MCF 10A (cell line): ENCODE measurements around the gene ANKRD40. TPM values are rescaled to one million over a fixed set of nuclear protein-coding genes. Genes with fewer than 3 reads are reported as not detected.

Source experiments
- BruUV-seq: library from RNA; stranded (reverse); fragments of 400-500 nt; replicated peaks from 2 replicates; lab custom pipeline; 2021; lab: Mats Ljungman, UMichigan
- CTCF ChIA-PET: fragments of 300-600 bp; sonication (Branson Sonifier 250); formaldehyde crosslinking; extraction: SDS; loops from one replicate; lab custom pipeline; 2021; ENCODE audit warnings: antibody characterized with exemption, inconsistent platforms; lab: Yijun Ruan, JAX
- POLR2A ChIA-PET: fragments of 300-600, 350-650 bp; sonication (Branson Sonifier 250); formaldehyde crosslinking; extraction: SDS; loops from one replicate; lab custom pipeline; 2020; ENCODE audit warnings: antibody characterized with exemption, inconsistent platforms; lab: Yijun Ruan, JAX
- DNase-seq: peaks from one replicate; pipeline ENCODE4 v3.0.0-alpha.2; 2018; ENCODE audit not compliant: unreplicated experiment
- H3K27ac Mint-ChIP-seq: one replicate; pipeline ENCODE4 v1.8.0; 2022; ENCODE audit warnings: mild to moderate bottlenecking, low read depth, mixed read lengths; ENCODE audit not compliant: unreplicated experiment
- H3K27me3 Mint-ChIP-seq: one replicate; pipeline ENCODE4 v1.8.0; 2022; ENCODE audit warnings: mixed read lengths; ENCODE audit not compliant: insufficient read depth, unreplicated experiment
- H3K36me3 Mint-ChIP-seq: one replicate; pipeline ENCODE4 v1.8.0; 2022; ENCODE audit warnings: mild to moderate bottlenecking, moderate library complexity, mixed read lengths; ENCODE audit not compliant: insufficient read depth, unreplicated experiment
- H3K4me1 Mint-ChIP-seq: one replicate; pipeline ENCODE4 v1.8.0; 2022; ENCODE audit warnings: mixed read lengths; ENCODE audit not compliant: insufficient read depth, unreplicated experiment
- H3K4me3 Mint-ChIP-seq: one replicate; pipeline ENCODE4 v1.8.0; 2022; ENCODE audit warnings: mild to moderate bottlenecking, moderate library complexity, mixed read lengths; ENCODE audit not compliant: unreplicated experiment
- H3K9me3 Mint-ChIP-seq: one replicate; pipeline ENCODE4 v1.8.0; 2022; ENCODE audit warnings: mixed read lengths; ENCODE audit not compliant: unreplicated experiment
- CTCF ChIP-seq: fragments of 200-600 bp; IDR thresholded peaks from one replicate; pipeline ENCODE4 v1.8.0; 2022; ENCODE audit warnings: antibody characterized with exemption, mild to moderate bottlenecking; ENCODE audit not compliant: unreplicated experiment
- intact Hi-C: fragments of 100-400 bp; cut with micrococcal nuclease; formaldehyde crosslinking; loops from 2 replicates; pipeline ENCODE4 v1.14.1; 2022
- total RNA-seq: library from RNA; stranded (reverse); gene quantifications from 2 replicates; pipeline ENCODE4 v1.2.3, GENCODE V29; 2022

ANKRD40 gene
- total RNA-seq, 1 experiment from 2014 or later: 42.2 TPM

- intact Hi-C loops: loop anchor here (1.0 to 5.0 kb wide), 2 partner anchors 11 to 134 kb away; partner anchors contain the start of gene LUC7L3
- no peak for DNase-seq
- TSS peak; percentile 96 for BruUV-seq
- Mint-ChIP-seq H3K9me3 (no peaks in the 10 kb centered on the region), H3K4me3 (peak overlapping the region; percentile 95), H3K4me1 (peaks cover 23% of the 10 kb centered on the region), H3K36me3 (peaks cover 36% of the 10 kb centered on the region), H3K27ac (peak overlapping the region; percentile 76), H3K27me3 (no peaks in the 10 kb centered on the region)
- TF ChIP-seq CTCF: no peak
- CTCF ChIA-PET: interaction anchor here (0.6 to 1.5 kb wide), 8 partner anchors 13 to 226 kb away, joined by 3 to 9 read pairs (median 4); no protein-coding TSS in a partner anchor
- POLR2A ChIA-PET: interaction anchor here (0.6 to 4.3 kb wide), 29 partner anchors 9 to 1346 kb away, joined by 3 to 67 read pairs (median 5); partner anchors contain the start of genes ABCC3, ANKRD40CL, EME1 and LRRC59
These were observed 611 bp upstream of the ANKRD40 start for GRCh38 chr17:50708050-50709000.

- no peaks in the 10 kb centered on the region for H3K27me3 Mint-ChIP-seq
- no peak overlapping the region for H3K4me3 Mint-ChIP-seq
- peak overlapping the region; percentile 18 for H3K27ac Mint-ChIP-seq
- peaks cover 17% of the 10 kb centered on the region for H3K4me1 Mint-ChIP-seq
- ChIA-PET CTCF (interaction anchor here (0.6 to 3.9 kb wide), 3 partner anchors 73 to 265 kb away, joined by 3 to 31 read pairs (median 4); no protein-coding TSS in a partner anchor), POLR2A (interaction anchor here (1.0 to 2.3 kb wide), 3 partner anchors 8 to 85 kb away, joined by 3 to 7 read pairs (median 3); partner anchors contain the start of gene LUC7L3)
- TF ChIP-seq CTCF: no peak
- DNase-seq: no peak
- no peaks in the 10 kb centered on the region for H3K9me3 Mint-ChIP-seq
- intact Hi-C loops: no loop called here
- H3K36me3 Mint-ChIP-seq: peaks cover 49% of the 10 kb centered on the region
- BruUV-seq: no TSS peak
These were observed 4.6 kb downstream of the ANKRD40 start for GRCh38 chr17:50703162-50703561.

- Mint-ChIP-seq H3K27ac (peak overlapping the region; percentile 91), H3K4me3 (peak overlapping the region; percentile 21), H3K27me3 (no peaks in the 10 kb centered on the region), H3K4me1 (peaks cover 31% of the 10 kb centered on the region), H3K9me3 (no peaks in the 10 kb centered on the region), H3K36me3 (peaks cover 60% of the 10 kb centered on the region)
- peak; percentile 54 for DNase-seq
- ChIA-PET POLR2A (interaction anchor here (1.3 kb wide), 1 partner anchor 169 kb away, joined by 3 read pairs; no protein-coding TSS in a partner anchor), CTCF (interaction anchor here (0.7 to 11.2 kb wide), 3 partner anchors 17 to 70 kb away, joined by 3 to 248 read pairs (median 4); no protein-coding TSS in a partner anchor)
- intact Hi-C loops: no loop called here
- no TSS peak for BruUV-seq
- no peak for TF ChIP-seq CTCF
These were observed 8.3 kb downstream of the ANKRD40 start for GRCh38 chr17:50699410-50699809.
